HEK293T (cell line): ENCODE data around the gene NDUFB11.

Experiments used
- CTBP1 ChIP-seq: fragments of 450-650 bp; IDR thresholded peaks from 2 replicates; pipeline ENCODE4 v1.6.1; 2016; ENCODE audit warnings: borderline replicate concordance
- ELF4 ChIP-seq: fragments of 450-650 bp; IDR thresholded peaks from 2 replicates; pipeline ENCODE4 v1.6.1; 2017; ENCODE audit warnings: antibody characterized with exemption
- FOXK2 ChIP-seq: fragments of 450-650 bp; IDR thresholded peaks from 2 replicates; pipeline ENCODE4 v1.6.1; 2016; ENCODE audit warnings: mild to moderate bottlenecking
- NFRKB ChIP-seq: fragments of 450-650 bp; IDR thresholded peaks from 2 replicates; pipeline ENCODE4 v1.6.1; 2016; ENCODE audit warnings: mild to moderate bottlenecking, moderate library complexity
- SP1 ChIP-seq: fragments of 450-650 bp; IDR thresholded peaks from 2 replicates; pipeline ENCODE4 v1.6.1; 2017
- TF ChIP-seq, protein P1 (sequence below): fragments of 450-650 bp; IDR thresholded peaks from 2 replicates; pipeline ENCODE4 v1.6.1; 2016

DNA sequence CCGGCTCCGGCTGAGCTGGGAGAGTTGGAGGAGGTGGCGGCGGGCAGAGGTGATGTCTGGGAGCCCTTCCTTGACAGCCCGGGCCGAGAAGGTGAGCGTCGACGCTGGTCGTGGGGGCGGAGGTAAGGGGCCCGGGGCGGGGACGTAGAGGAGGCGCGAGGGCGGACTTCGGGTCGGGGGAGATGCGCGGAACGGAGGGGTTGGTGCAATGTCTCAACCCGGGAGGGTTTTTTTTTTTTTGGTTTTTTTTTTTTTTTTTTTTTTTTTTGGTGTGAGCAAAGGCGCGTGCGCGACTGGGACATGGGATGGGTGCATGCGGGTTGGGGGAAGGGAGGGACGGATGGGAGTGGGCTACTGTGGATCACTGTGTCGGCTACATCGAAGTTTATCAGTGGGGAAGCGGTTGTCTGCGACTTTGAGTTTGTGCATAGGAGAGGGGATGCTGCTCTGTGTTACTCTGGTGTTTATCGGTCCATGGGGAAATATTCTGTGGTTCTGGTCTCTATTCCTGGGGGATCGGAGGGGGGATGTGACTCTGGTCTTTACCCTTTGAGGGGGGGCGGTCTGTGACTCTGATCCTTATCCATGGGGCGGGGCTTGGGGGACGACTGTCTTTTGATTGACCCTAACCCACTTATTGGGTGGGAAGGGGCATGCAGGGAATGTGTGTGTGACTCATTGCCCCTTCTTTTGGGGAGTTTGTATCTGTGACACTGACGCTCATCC, 1.1 kb upstream of the NDUFB11 start:
- no peak for TF ChIP-seq SP1
- no peak for TF ChIP-seq CTBP1
- TF ChIP-seq NFRKB = no peak
- TF ChIP-seq ELF4 = no peak
- TF ChIP-seq, protein P1, sequence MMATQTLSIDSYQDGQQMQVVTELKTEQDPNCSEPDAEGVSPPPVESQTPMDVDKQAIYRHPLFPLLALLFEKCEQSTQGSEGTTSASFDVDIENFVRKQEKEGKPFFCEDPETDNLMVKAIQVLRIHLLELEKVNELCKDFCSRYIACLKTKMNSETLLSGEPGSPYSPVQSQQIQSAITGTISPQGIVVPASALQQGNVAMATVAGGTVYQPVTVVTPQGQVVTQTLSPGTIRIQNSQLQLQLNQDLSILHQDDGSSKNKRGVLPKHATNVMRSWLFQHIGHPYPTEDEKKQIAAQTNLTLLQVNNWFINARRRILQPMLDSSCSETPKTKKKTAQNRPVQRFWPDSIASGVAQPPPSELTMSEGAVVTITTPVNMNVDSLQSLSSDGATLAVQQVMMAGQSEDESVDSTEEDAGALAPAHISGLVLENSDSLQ = no peak
- no peak for TF ChIP-seq FOXK2
